Hepatic stellate cell (primary cell): Measurements from ENCODE around the gene FEZF2.

ENCODE experiments used
- DNase-seq: peaks from one replicate; pipeline ENCODE4 v3.0.0; 2011; ENCODE audit warnings: low spot score

Gene FEZF2

DNA sequence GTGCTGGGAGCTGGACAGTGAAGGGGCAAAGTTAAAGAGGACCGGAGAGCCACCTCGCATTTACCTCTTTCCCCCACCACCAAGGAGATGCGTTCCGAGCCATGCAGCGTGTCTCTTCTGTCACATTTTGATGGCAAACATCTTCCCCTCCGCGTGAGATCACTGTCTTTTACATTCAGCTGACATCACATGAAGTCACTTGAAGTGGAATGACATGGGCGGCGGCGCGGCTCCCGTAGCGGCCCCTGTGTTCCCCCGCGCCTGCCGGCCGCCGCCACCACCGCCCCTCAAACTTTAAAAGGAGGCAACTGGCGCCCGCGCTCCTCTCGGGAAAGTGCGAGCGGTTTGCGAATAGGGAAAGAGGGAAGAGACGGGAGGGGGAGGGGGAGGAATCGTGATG is at the start of gene FEZF2:
Gene FEZF2 (minus strand): TSS at position 336 of the 400 bp plus-strand sequence. CDS start 682 bp downstream, outside the sequence.
- DNase-seq, result no peak

DNA sequence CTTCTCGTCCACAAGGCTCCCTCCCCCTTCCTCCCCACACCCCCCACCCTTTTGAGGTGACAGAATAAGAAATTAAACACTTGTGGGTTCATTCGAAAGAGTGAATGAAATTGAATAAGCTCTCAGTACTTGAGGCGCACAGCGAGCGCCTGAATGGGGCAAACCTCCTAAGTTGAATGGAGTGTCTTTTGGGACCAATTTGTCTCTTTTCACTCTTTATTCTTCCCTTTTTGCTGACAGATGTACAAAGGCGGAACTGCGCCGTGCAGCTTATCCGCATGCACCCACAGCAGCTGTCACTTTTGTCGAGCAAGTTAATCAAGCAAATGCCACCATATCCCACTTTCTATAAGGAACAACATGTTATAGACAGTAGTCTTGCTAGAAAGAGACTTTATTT is 47.9 kb upstream of the FEZF2 start:
- DNase-seq, result no peak

DNA sequence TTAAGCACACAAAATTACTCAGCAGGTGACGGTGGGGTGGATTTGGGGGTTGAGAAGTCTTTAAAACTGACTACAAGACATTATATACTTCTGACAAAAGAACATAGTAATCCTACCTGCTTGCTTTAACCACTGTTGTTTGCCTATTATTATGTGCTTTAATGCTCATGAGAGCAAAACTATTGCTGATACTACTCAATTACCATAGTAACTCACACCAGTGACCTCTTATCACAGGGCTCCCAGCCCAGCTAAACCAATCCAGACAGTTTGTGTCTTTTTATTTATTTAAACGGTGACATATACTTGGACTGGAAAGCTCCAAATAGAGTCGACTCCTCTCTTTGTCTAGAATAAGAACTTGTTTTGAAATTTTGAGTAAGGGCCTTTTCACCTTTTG is 42.8 kb upstream of the FEZF2 start:
- DNase-seq, result no peak

DNA sequence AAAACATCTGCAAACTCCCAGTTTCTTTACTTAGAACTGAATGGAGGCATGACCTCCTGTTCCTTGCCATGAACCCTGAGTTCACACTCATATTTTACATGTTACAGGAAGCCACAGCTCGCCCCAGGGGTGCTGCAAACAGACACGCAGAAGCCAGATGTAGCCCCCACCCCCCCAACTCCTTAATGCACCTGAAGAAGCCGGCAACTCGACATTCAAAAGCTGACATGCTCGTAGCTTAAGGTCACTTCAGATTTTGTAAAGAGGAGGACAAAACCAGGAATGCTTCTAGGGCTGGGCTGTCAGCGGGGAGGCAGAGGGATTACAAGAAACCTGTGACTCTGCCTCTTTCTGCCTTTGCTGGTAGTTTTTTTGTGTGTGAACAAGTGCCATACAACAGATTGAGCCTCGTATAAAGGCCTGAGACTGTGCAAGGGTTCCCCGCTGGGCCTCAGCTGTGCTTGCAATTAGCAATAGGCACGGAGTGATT is 42.0 kb upstream of the FEZF2 start:
- DNase-seq, result no peak

DNA sequence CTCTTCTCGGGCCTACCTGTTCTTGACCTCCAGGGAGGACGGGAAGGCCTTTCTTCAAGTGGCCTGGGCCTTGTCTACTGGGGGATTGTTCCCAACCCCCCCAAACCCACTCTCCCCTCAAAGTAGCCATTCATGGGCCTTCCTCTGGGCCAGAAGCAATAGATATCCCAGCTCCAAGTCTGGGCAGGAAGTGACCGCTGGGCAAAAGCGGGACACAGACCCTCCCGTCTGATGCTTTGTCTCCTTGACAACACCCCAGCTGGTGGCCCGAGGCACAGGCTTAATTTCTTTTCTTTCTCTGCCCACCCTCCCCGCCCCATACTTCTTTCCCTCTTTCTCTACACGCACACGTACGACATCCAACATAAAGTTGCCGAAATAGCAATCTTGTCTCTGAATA is 41.4 kb upstream of the FEZF2 start:
- no peak for DNase-seq

DNA sequence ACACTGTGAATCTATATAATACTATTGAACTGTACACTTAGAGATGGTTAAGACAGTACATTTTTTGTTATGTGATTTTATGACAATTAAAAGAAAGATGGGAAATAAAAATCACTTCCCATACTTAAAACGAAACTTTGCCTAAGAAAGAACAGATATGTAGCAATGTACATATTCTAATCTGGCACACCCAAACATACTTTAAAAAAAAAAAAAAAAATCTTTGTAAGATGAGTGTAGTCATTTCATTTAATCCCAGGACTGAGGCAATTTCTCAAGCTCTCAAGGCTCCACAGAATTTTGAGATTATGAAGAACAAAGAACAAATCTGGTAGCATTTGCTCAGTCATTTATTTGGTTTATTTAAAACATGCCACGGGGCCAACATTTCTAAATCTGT is 40.3 kb upstream of the FEZF2 start:
- DNase-seq, result no peak

DNA sequence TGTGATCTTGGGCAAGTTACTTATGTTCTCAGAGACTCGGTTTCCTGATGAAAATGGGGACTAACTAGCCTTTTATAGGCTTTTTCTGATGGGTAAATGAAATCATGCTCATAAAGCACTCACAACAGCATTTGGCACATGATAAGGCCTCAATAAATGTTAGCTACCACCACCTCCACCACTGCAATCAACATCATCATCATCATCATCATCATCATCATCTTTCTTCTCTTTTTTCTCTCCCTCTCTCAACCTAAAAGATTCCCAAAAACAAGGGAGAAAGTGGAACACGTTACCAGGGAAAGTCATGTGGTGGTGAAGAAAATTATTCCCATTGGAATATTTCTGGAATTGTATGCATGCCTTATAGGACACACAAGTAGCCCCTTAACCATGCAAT is 33.6 kb upstream of the FEZF2 start:
- no peak for DNase-seq

DNA sequence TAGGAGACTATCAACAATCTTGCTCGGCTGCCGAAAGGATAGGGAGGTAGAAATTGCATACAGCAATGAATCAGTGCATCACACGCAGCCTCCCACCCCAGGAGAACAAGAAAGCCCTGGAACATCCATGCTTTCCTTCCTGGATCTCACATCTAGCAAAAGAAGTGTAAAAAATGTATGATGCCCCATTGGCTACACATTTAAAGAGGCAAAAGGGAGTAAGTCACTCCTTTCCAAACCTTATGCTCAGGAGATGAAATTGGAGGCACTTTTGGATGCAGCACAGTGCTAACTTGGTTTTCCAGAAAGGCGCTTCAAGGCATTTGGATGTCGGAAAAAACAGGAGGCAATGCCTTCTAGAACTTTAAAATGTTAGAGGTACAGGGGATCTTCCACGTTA is 32.2 kb upstream of the FEZF2 start:
- DNase-seq, result no peak

DNA sequence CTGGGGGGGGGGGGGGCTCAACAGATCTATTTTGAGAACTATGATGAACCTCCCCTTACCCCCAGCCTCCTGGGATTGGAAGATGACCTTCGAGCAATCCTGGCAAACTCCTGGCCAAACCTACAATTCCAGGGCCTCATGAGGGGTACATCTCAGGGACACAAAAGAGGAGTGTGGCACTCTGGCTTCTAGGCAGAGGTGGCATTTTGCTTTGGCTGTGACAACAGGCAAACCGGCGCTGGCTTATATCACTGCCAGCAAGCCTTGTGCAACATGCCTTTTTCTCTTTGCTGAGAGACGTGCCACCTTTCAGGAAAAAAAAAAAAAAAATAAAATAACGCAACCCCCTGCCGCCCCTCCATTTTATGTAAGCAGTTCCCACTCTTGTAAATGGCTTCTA is 31.8 kb upstream of the FEZF2 start:
- no peak for DNase-seq

DNA sequence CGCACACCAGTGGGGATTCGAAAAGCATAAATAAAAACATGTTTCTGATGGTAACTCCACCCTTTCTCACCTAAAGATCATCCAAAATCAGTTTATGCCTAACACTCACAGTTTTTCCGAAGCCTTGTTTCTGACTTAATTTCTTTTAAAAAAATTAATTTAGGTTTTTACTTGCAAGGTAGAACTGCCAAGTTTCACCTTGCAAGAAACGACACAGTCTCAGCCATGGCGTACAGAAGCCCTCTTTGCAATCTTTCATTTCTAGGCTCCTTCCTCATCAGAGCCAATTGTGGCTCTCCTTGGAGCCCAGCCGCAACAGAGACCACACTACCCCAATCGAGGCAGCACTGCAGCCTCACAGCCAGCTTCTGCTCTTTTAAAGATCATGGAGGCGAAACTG is 31.0 kb upstream of the FEZF2 start:
- no peak for DNase-seq

DNA sequence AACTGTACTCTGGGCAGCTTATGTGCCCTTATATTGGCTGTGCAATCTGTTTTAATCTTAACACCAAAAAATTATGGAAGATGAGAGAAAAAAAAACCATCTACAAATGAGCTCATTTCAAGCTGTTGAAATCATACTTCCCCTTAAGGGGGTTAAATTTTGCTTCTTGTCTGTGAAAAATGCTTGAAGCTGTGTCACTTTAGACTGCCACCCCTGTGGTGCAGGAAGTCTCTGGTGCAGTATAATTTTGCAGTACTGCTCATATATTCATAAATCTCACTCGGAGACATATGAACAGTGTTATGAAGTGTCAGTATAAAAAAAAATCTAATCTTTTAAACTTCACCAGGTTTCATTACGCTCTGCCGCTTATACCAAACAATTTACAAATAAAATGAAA is 30.4 kb upstream of the FEZF2 start:
- no peak for DNase-seq

DNA sequence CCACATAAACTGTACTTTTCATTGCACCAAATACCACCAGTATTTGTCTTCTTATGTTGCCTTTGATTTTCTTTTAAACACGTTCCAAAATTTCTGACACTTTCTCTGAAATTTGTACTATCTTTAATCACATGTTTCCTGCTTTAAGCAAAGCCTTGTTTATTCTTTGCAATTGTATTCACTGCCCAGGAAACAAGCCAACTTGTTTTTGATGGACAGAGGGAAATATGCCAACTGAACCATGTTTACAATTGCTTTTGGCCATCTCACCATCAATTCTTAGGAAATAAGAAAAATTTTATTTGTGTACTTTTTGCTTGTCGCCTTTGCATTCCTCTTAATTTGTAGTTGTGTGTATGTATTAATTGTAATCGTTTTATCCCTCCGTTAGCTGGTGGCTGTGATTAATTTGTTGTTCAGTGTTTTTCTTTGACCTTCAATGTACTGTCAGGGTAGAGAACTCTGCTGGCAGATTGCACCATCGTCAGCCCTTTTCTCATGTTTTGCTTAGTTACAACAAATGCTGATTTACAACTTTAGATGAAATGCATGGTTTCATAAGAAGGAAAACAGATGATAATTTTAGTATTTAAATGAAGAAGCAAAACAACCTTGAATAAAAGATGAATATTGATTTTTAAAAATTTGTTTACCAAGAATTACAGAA is 19.4 kb upstream of the FEZF2 start:
- DNase-seq, result no peak

DNA sequence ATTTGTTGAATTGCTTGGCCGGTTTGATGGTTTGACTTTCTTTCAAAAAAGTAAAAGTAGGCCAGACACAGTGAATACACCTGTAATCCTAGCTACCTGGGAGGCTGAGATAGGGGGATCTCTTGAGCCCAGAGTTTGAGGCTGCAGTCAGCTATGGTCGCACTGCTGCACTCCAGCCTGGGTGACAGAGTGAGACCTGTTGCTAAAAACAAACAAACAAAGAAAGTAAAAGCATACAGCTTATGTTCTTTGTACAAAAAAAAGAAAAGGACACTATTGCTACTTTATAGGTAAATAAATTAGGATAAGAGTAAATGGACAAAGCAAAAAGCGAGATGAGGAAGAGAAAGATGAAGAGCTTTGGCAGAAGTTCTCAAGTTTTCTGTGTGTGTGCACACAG is 13.9 kb upstream of the FEZF2 start:
- DNase-seq, result no peak

DNA sequence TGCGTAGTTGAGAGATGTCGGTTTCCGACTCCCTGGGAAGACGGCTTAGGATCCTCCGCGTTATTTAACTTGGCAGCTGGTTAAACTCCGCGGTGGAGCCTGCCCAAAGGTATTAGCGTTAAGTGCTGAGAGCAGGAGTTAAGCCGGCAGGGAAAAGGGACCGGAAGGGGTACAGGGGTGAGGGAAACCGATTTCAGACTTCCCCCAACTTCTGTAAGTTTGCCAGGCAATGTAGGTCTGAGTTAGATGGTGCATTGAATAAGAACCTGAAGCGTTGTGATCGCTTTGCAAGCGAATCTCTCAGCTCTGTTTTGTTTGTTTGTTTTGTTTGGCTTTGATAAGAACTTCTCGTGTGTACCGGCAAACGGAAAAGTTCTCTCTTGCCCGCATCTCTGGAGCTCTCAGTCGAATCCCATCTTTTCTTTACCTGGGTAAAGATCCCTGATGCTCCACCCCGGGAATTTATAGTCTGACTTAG is 6.0 kb upstream of the FEZF2 start:
- no peak for DNase-seq

DNA sequence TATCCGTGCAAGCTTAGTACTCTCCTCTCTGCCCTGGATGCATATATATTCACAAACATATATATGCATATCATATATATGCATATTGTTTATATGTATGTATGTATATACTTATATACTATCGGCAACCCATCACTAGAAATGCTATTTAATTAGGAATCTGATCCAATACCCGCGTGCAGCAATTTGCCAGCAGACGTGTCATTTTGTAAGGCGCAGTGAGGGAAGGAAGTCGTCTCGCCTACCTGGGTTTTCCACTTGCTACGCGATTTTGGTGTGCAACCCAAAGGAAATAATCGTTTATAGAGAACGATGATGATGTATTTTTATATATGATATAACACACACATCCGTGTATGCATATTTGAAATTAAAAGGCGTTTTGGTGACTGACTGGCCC is 5.6 kb upstream of the FEZF2 start:
- DNase-seq, result no peak

DNA sequence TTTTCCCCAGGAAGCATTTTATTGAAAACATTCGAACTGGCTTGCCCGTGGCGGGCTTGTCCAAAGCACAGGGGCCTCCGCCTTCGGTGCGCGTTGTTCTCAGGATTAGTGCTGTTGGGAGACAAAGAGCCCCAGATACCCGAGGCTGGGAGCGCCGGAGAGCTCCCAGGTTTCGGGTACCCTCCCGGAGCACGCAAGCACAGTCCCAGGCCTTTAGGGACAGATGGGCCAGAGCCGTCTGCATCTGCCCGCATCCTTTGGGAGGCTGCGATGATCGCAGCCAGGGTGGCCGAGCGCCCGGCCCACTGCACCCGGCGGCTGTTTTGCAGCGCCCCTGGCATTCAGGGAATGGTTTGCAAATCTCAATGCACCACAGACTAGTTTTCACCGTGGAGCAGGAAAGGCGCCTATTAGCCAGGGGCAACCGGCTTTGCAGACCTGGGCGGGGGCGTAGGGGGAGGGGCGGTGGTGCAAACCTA is 5.0 kb upstream of the FEZF2 start:
- no peak for DNase-seq

DNA sequence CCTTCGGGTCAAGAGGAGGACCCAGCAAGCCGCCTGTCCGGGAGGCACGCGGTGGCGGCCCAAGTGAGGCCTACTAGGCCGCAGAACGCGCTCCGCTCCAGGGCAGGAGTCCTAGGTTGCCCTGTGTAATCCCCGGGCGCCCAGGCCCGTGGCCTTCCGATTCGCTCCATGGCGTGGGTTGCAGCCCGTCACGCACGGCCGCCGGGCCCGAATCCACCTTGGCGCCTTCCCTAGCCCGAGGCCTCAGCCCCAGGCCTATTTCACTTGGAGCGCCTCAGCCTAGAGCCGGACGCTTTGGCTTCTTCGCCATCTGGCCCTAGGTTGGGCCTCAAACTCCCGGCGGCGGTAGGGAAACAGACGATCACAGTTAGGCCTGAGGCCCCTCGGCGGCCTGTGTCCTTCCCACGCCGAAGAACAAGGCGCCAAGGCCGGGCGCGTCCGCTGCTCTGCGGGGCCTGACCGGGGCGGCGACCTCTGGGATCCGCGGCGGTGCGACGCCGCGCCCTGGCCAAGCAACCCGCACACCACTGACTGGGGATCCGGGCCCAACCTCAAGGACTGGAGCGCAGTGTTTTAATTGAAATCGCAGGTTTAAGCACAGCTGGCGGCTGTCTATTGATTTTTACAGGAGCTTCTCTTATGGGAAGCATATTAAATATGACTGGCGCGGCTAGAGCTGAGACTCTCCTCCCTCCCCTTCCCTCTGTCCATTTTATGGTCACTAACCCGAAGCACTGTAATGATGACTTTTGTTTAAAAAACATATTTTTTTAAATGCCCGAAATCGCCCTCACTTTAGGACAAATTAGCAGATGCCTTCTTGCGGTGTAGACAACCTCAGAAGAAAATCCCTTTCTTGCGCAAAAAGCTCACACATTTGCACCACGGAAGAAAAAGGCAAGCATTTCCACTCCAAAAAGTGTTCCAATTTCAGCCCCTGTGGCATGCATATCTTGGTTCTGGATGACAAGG is 3.8 kb upstream of the FEZF2 start:
- no peak for DNase-seq

DNA sequence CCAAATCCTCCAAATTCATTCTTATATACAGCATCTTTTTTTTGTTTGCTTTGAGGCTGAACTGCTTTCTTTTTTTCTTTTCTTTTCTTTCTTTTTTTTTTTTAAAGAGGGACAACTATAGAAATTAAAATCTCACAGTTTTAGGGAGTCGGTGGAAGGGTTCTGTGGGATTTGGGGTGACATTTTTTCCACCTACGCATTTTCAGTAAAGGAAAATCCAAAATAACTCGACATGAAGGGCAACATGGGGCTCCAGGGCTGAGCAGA is 3.0 kb upstream of the FEZF2 start:
- DNase-seq, result no peak

DNA sequence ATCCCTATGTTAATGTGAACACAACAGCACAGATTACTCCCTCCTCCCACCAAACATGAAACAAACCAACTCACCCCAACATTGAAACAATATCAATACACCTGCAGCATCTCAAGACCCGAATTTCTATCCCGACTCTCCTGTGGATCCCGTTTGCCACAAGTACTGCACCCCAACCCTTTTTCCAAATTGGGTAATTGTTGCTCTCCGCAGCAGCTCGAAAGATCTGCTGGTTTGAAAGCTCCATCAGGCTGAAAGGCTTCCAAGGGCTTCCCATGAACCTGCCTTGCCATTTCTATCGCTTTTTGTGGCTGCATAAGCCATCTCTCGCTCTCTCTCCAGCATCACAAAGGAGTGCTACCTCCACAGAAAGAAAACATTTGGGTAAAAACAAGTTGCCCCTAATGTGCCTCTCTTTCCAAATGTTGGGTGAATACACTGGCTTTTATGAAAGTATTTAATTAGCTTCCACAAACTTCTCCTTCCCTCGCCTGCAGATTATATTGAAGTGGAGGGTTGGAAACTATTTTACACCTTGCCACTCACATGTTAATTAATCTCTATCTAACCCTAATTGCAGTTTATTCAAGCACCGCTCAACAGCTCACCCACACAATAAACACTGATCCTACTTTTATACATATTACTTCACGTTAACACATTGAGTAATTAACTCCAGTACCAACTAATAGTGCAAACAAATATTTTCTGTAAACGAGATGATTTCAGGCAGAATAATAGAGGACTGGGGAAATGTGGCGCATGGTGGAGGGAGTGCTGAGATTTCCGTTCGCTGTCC is 2.5 kb upstream of the FEZF2 start:
- DNase-seq, result no peak

DNA sequence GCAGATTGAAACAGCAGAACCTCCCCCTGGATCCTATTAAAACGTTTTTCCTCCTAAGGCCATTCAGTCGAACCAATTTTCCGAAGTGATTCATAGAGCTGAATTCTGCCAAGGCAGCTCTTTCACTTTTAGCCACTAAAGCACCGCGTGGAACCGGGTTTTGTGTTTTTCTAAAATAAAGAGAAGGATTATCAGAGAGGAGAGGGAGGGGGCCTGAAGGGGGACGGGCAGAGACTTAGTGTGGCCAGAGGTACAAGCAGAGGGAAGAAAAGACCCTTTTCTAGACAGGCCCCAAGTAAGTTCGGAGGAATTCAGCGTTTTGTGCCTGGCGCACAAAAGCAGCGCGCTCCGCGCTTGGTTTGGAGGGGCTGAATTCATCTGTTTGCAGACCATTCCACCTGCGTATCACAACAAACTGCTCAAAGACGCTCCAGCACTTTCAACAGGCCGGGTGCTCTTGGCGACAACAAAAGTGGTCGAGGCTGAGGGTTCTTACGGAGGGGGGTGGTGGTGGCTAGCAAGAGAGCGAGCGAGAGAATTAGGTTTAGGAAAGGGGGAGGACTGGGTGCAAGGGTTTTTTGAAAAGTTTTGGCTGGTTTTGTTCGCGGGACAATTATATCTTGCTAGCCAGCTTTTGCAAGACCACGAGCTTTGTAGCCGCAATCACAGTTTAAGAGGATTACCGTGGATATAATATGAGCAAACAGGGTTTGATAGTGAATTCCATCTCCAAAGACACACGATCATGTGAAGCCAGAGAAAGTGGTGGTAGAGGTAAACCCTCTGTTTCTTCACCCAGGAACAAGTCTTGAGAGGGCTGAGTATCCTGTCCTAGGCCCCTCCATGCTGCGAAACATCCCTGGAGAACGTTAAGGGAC is 1.2 kb upstream of the FEZF2 start:
- DNase-seq, result no peak

DNA sequence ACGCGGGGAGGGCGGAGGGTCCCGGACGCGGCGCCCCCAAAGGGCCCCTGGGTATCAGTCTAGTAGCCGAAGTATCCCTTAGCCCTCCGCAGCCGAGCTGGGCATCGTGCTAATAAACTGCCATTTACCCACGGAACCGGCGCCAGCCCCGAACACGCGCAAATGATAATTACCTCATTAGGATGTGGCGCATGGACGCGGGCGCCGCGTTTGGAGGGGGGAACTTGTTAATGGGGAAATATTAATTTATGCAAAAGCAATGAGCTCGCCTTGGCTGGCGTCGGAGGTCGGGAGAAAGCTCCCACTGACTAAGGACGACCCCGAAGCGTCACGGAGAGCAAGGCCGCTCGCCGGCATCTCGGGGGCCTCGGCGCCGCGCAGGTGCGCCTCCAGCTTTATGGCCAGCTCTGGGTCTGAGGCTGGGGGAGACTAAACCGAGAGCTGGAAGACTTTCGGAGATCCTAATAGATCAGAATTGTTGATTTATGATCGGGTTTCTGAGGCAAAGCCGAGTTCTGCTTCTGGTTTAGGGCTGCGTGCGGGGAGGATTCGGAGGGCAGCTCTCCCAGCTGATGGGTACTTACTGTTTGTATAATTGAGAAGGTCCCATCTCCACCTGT is 474 bp upstream of the FEZF2 start:
- DNase-seq, result no peak
